Caco-2 (cell line): ENCODE results near the gene TEX14. TPM values are rescaled to one million over a fixed set of nuclear protein-coding genes. Genes with fewer than 3 reads are reported as not detected.

Experiments used
- BruUV-seq: library from RNA; stranded (reverse); fragments of 400-500 nt; replicated peaks from 2 replicates; lab custom pipeline; 2021; lab: Mats Ljungman, UMichigan
- CTCF ChIA-PET: fragments of 300-600 bp; sonication (Branson Sonifier 250); formaldehyde crosslinking; loops from one replicate; lab custom pipeline; 2022; ENCODE audit warnings: antibody characterized with exemption; lab: Charles Lee
- POLR2A ChIA-PET: fragments of 300-600 bp; sonication (Branson Sonifier 250); formaldehyde crosslinking; loops from one replicate; lab custom pipeline; 2022; ENCODE audit warnings: antibody characterized with exemption; lab: Charles Lee
- DNase-seq, 2 experiments: peaks; one replicate each; pipeline versions ENCODE4 v3.0.0 to v3.0.0-alpha.2; 2020 to 2022
- H3K27me3 ChIP-seq: replicated peaks from 2 replicates; pipeline ENCODE4 v1.6.0; 2011; ENCODE audit warnings: low read length; ENCODE audit not compliant: control insufficient read depth, insufficient read depth
- H3K36me3 ChIP-seq: 2 replicates; pipeline ENCODE4 v1.5.1; 2011; ENCODE audit warnings: low read length; ENCODE audit not compliant: control insufficient read depth, insufficient read depth
- H3K4me1 ChIP-seq: fragments of 250-450 bp; sonication (Bioruptor Pico); 2 replicates; pipeline ENCODE4 v1.5.1; 2020; ENCODE audit warnings: mild to moderate bottlenecking
- H3K4me3 ChIP-seq: 2 replicates; pipeline ENCODE4 v1.5.1; 2011; ENCODE audit warnings: low read depth, mild to moderate bottlenecking, control low read depth, low read length
- H3K9me3 ChIP-seq: fragments of 250-450 bp; sonication (Bioruptor Pico); 2 replicates; pipeline ENCODE4 v1.5.1; 2020; ENCODE audit warnings: mild to moderate bottlenecking, moderate library complexity
- H3K27ac Mint-ChIP-seq: one replicate; pipeline ENCODE4 v1.8.0; 2022; ENCODE audit warnings: mixed read lengths; ENCODE audit not compliant: unreplicated experiment
- H3K27me3 Mint-ChIP-seq: one replicate; pipeline ENCODE4 v1.8.0; 2022; ENCODE audit warnings: mixed read lengths; ENCODE audit not compliant: insufficient read depth, unreplicated experiment
- H3K36me3 Mint-ChIP-seq: one replicate; pipeline ENCODE4 v1.8.0; 2022; ENCODE audit warnings: mild to moderate bottlenecking, mixed read lengths; ENCODE audit not compliant: insufficient read depth, unreplicated experiment
- H3K4me1 Mint-ChIP-seq: one replicate; pipeline ENCODE4 v1.8.0; 2022; ENCODE audit warnings: low read depth, mixed read lengths; ENCODE audit not compliant: unreplicated experiment
- H3K4me3 Mint-ChIP-seq: one replicate; pipeline ENCODE4 v1.8.0; 2022; ENCODE audit warnings: mild to moderate bottlenecking, moderate library complexity, mixed read lengths; ENCODE audit not compliant: unreplicated experiment
- H3K9me3 Mint-ChIP-seq: one replicate; pipeline ENCODE4 v1.8.0; 2022; ENCODE audit warnings: mixed read lengths; ENCODE audit not compliant: unreplicated experiment
- intact Hi-C: fragments of 100-400 bp; cut with micrococcal nuclease; formaldehyde crosslinking; loops from one replicate; pipeline ENCODE4 v1.10.0; 2022; ENCODE audit not compliant: unreplicated experiment
- total RNA-seq: library from RNA; stranded (reverse); gene quantifications from 2 replicates; pipeline ENCODE4 v1.2.3, GENCODE V29; 2022
- TF ChIP-seq, protein P1 (sequence below), 2 experiments: fragments of 200-600 bp in 1 of 2; IDR thresholded peaks; 1 replicate in 1 of 2; 2 replicates in 1 of 2; pipeline versions ENCODE4 v1.5.1 to v1.8.0; 2011 to 2022; ENCODE audit warnings: antibody characterized with exemption in 1 of 2, control low read depth in 1 of 2, inconsistent platforms in 1 of 2, low read depth in 1 of 2, low read length in 1 of 2, mild to moderate bottlenecking in 1 of 2, moderate library complexity in 1 of 2; ENCODE audit not compliant: insufficient read depth in 1 of 2, severe bottlenecking in 1 of 2, unreplicated experiment in 1 of 2

TEX14 gene
- total RNA-seq, 1 experiment from 2014 or later = 0.54 TPM

DNA sequence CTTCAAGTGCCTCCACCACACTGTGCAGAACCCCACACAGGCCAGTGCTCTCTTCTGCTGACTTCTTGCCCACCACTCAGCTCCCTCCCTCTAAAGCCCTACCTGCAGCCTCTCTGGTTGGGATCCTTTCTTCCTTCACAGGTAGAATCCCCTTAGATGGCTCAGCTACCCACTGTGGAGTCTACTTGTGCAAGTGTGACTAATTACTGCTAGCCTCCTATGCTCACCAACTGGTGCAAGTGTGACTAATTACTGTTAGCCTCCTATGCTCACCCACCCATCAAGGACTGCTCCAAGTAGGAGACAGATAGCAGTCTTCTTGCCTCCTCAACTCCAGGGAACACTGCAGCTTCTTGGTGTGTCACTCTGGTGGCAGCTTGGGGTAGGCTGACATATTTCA is 43.6 kb downstream of the TEX14 start:
- CTCF ChIA-PET = no interaction called here
- Mint-ChIP-seq H3K9me3 (no peaks in the 10 kb centered on the region), H3K27me3 (no peaks in the 10 kb centered on the region), H3K36me3 (peaks cover 6% of the 10 kb centered on the region), H3K4me1 (no peaks in the 10 kb centered on the region), H3K4me3 (no peak overlapping the region), H3K27ac (no peak overlapping the region)
- intact Hi-C loops = no loop called here
- POLR2A ChIA-PET = no interaction called here
- no peaks in the 10 kb centered on the region for H3K36me3 ChIP-seq
- H3K4me1 ChIP-seq = no peaks in the 10 kb centered on the region
- no peaks in the 10 kb centered on the region for H3K27me3 ChIP-seq
- no TSS peak for BruUV-seq
- no peaks in the 10 kb centered on the region for H3K9me3 ChIP-seq
- no peak for DNase-seq
- TF ChIP-seq, protein P1, sequence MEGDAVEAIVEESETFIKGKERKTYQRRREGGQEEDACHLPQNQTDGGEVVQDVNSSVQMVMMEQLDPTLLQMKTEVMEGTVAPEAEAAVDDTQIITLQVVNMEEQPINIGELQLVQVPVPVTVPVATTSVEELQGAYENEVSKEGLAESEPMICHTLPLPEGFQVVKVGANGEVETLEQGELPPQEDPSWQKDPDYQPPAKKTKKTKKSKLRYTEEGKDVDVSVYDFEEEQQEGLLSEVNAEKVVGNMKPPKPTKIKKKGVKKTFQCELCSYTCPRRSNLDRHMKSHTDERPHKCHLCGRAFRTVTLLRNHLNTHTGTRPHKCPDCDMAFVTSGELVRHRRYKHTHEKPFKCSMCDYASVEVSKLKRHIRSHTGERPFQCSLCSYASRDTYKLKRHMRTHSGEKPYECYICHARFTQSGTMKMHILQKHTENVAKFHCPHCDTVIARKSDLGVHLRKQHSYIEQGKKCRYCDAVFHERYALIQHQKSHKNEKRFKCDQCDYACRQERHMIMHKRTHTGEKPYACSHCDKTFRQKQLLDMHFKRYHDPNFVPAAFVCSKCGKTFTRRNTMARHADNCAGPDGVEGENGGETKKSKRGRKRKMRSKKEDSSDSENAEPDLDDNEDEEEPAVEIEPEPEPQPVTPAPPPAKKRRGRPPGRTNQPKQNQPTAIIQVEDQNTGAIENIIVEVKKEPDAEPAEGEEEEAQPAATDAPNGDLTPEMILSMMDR (IDR thresholded peaks at IDR 0.05; ENCODE audit: insufficient read depth in 1 of 2, low read depth in 1 of 2, low read length in 1 of 2, severe bottlenecking in 1 of 2, unreplicated experiment in 1 of 2) = no peak
- H3K4me3 ChIP-seq = no peak overlapping the region

DNA sequence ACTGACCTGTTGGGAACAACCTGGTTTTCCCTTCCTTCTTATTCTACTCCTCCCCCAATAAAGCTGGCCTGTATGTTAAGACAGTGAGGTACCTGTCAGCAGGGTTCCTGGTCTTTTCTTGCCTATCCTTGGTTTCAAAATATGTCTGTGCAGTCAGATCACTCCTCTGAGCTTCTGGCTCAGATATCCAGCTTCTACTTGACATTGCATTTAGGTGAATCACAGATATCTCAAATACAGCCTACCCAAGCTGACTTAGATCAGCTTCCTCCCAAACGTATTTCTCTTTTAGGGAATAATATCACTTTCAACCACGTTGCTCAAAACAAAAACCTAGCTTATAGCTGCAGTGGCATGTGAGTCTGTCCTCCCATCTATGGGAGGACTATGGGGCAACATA is 48.7 kb downstream of the TEX14 start:
- H3K36me3 ChIP-seq = no peaks in the 10 kb centered on the region
- H3K9me3 ChIP-seq = no peaks in the 10 kb centered on the region; the same call in 1 of the 2 replicates
- intact Hi-C loops = no loop called here
- no peaks in the 10 kb centered on the region for H3K27me3 Mint-ChIP-seq
- TF ChIP-seq, protein P1 (IDR thresholded peaks at IDR 0.05; ENCODE audit: insufficient read depth in 1 of 2, low read depth in 1 of 2, low read length in 1 of 2, severe bottlenecking in 1 of 2, unreplicated experiment in 1 of 2) = no peak
- no peak for DNase-seq
- CTCF ChIA-PET = no interaction called here
- H3K4me3 Mint-ChIP-seq = no peak overlapping the region
- no peaks in the 10 kb centered on the region for H3K4me1 Mint-ChIP-seq
- no peaks in the 10 kb centered on the region for H3K27me3 ChIP-seq
- H3K9me3 Mint-ChIP-seq = no peaks in the 10 kb centered on the region
- H3K27ac Mint-ChIP-seq = no peak overlapping the region
- POLR2A ChIA-PET = interaction anchor here (1.7 kb wide), 1 partner anchor 11 kb away, joined by 9 read pairs; no protein-coding TSS in a partner anchor
- H3K4me1 ChIP-seq = no peaks in the 10 kb centered on the region; the same call in 1 of the 2 replicates
- H3K36me3 Mint-ChIP-seq = peaks cover 6% of the 10 kb centered on the region
- BruUV-seq = no TSS peak
- H3K4me3 ChIP-seq = no peak overlapping the region

DNA sequence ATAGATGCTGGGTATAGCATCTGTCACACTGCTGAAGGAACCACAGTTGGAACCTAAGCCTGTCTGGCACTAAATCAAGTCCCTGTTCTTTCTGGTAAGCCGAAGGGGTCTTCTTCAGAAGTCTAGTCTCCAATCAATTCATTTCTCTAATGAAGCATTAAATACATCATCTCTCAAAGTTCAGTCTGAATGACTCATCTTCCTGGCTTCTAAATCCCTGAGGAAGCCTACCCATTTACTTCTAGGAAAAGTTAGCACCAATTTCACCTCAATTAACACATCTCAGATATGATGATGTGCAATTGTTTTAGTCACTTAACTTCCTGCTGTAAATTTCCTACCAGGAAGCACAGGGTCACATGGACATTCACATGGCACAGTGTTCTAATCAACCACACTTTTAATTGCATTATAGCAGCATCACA is 49.9 kb downstream of the TEX14 start:
- no peak for DNase-seq
- Histone ChIP-seq H3K36me3 (no peaks in the 10 kb centered on the region), H3K9me3 (no peaks in the 10 kb centered on the region; the same call in 1 of the 2 replicates), H3K27me3 (no peaks in the 10 kb centered on the region), H3K4me3 (no peak overlapping the region), H3K4me1 (no peaks in the 10 kb centered on the region; the same call in 1 of the 2 replicates)
- POLR2A ChIA-PET = no interaction called here
- CTCF ChIA-PET = no interaction called here
- no peaks in the 10 kb centered on the region for H3K9me3 Mint-ChIP-seq
- H3K27ac Mint-ChIP-seq = no peak overlapping the region
- H3K4me3 Mint-ChIP-seq = no peak overlapping the region
- no peaks in the 10 kb centered on the region for H3K27me3 Mint-ChIP-seq
- TF ChIP-seq, protein P1 (IDR thresholded peaks at IDR 0.05; ENCODE audit: insufficient read depth in 1 of 2, low read depth in 1 of 2, low read length in 1 of 2, severe bottlenecking in 1 of 2, unreplicated experiment in 1 of 2) = no peak
- intact Hi-C loops = no loop called here
- H3K36me3 Mint-ChIP-seq = peaks cover 6% of the 10 kb centered on the region
- BruUV-seq = no TSS peak
- no peaks in the 10 kb centered on the region for H3K4me1 Mint-ChIP-seq
